Epithelial cell of alveolus of lung (primary cell): ENCODE results near the gene ZNF33B. TPM values are rescaled to one million over a fixed set of nuclear protein-coding genes. Genes with fewer than 3 reads are reported as not detected.

ENCODE experiments used
- total RNA-seq: library from RNA; depleted of rRNA; stranded (reverse); fragments of >200 nt; gene quantifications from 2 replicates; pipeline ENCODE4 v1.2.1, GENCODE V29; 2015

The ZNF33B gene
- total RNA-seq: 1.7 and 12.9 TPM in 2 replicates

GRCh38 chr10:42638055-42638820 lies at the start of gene ZNF33B:
Gene ZNF33B (minus strand): TSS chr10:42638570. CDS start chr10:42636928, 1,642 bp downstream.

Other genes with a start within 250 kb of the ZNF33B start
- 14.7 and 15.1 TPM in 2 replicates for gene BMS1, start 144.2 kb upstream of the ZNF33B start, total RNA-seq